ENCODE results near the gene TRAK1.

DNA sequence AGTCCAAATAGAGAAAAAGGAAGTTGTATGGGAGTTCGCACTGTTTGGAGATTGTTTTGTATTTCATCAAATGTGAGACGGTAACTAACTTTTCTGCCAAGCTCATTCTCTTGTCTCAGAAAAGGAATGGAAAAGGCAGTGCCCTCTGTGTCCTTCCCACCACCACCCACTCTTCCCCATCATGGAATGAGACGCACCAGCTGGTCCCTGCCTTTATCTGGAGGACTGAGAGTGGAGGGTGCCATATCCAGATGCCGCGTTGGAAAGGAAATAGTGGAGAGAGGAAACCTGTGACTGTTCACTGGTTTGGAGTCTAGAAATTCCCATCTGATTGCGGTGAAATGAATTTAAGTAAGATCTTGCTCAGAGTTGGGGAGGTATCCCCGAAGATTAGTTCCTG is 178.5 kb downstream of the TRAK1 start:
- TF ChIP-seq CTCF (IDR thresholded peaks at IDR 0.05) = no peak
- no peak for TF ChIP-seq POLR2AphosphoS5 (IDR thresholded peaks at IDR 0.05)
